NT2/D1 (cell line): Measurements from ENCODE around the gene NPAT.

ENCODE experiments used
- SUZ12 ChIP-seq: IDR thresholded peaks from 2 replicates; pipeline ENCODE4 v1.6.1; 2011; ENCODE audit not compliant: insufficient read length, insufficient read depth; ENCODE audit errors: extremely low read depth
- YY1 ChIP-seq: IDR thresholded peaks from 2 replicates; pipeline ENCODE4 v1.6.1; 2011; ENCODE audit not compliant: insufficient read length, insufficient read depth
- ZNF274 ChIP-seq: IDR thresholded peaks from 2 replicates; pipeline ENCODE4 v1.6.1; 2011; ENCODE audit warnings: mild to moderate bottlenecking, low read depth, low read length

DNA sequence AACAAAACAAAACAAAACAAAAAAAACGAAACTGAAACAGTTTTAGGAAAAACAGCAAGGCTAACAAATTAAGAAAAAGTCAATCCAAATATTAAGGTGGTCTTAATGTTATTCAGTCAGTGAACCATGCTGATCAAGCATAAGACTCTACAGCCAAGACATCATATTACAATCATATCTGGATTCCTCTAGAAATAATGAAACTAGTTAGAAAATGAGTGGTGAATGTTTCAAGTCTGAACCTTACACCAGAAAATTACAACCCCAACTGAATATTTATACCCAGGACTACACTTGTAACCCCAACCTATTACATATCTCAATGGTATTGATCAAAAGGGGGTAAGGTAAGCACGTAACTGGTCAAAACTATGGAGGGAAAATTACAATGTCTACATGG is 52.3 kb downstream of the NPAT start:
- no peak for TF ChIP-seq SUZ12
- no peak for TF ChIP-seq YY1
- TF ChIP-seq ZNF274, result no peak
